GM12865 (cell line): ENCODE measurements around the gene CFAP100.

Source experiments
- DNase-seq: peaks from one replicate; pipeline ENCODE4 v3.0.0; 2010; ENCODE audit warnings: low read depth
- H3K4me3 ChIP-seq: 2 replicates; pipeline ENCODE4 v1.5.1; 2011; ENCODE audit warnings: mild to moderate bottlenecking, low read depth, low read length, control low read depth
- TF ChIP-seq, protein P1 (sequence below): IDR thresholded peaks from 2 replicates; pipeline ENCODE4 v1.5.1; 2011; ENCODE audit warnings: low read length, control low read depth, low read depth, inconsistent platforms; ENCODE audit not compliant: insufficient read depth; ENCODE audit errors: missing control alignments

Gene CFAP100

GRCh38 chr3:126422571-126423091 lies 27.9 kb downstream of the CFAP100 start:
- no peak for DNase-seq
- H3K4me3 ChIP-seq, result no peak overlapping the region
- TF ChIP-seq, protein P1, sequence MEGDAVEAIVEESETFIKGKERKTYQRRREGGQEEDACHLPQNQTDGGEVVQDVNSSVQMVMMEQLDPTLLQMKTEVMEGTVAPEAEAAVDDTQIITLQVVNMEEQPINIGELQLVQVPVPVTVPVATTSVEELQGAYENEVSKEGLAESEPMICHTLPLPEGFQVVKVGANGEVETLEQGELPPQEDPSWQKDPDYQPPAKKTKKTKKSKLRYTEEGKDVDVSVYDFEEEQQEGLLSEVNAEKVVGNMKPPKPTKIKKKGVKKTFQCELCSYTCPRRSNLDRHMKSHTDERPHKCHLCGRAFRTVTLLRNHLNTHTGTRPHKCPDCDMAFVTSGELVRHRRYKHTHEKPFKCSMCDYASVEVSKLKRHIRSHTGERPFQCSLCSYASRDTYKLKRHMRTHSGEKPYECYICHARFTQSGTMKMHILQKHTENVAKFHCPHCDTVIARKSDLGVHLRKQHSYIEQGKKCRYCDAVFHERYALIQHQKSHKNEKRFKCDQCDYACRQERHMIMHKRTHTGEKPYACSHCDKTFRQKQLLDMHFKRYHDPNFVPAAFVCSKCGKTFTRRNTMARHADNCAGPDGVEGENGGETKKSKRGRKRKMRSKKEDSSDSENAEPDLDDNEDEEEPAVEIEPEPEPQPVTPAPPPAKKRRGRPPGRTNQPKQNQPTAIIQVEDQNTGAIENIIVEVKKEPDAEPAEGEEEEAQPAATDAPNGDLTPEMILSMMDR, result no peak

GRCh38 chr3:126423191-126424038 lies 28.7 kb downstream of the CFAP100 start:
- H3K4me3 ChIP-seq, result no peak overlapping the region
- TF ChIP-seq, protein P1, result no peak
- DNase-seq, result no peak

GRCh38 chr3:126424039-126424717 lies 29.5 kb downstream of the CFAP100 start:
- no peak for DNase-seq
- no peak overlapping the region for H3K4me3 ChIP-seq
- TF ChIP-seq, protein P1, result no peak

DNA sequence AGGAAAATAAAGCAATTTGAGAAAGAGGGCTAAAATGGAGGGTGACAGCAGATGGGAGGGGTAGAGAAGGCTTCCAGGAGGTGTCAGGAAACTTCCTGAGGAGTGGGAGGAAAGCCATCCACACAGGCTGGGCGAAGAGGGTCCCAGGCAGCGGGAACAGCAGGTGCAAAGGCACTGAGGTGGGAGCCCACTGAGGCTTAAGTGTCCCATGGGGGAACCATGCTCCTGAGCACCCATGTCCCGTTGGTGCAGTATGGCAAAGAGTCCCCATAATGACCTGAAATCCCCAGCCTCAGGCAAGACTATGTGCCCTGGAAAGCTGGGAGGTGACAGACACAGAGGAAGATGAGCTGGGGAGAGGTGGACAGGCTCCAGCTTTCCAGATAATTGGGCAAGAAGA lies 30.0 kb downstream of the CFAP100 start:
- TF ChIP-seq, protein P1, result no peak
- DNase-seq, result no peak
- no peak overlapping the region for H3K4me3 ChIP-seq

- peak; percentile 67 for DNase-seq
- no peak overlapping the region for H3K4me3 ChIP-seq
- TF ChIP-seq, protein P1, result no peak
Measured at GRCh38 chr3:126431103-126431534, 36.4 kb downstream of the CFAP100 start.

- DNase-seq, result no peak
- TF ChIP-seq, protein P1, result no peak
- H3K4me3 ChIP-seq, result no peak overlapping the region
Measured at GRCh38 chr3:126432361-126433104, 37.8 kb downstream of the CFAP100 start.
